H1 (cell line): ENCODE results near the gene PDCL3. TPM values are rescaled to one million over a fixed set of nuclear protein-coding genes. Genes with fewer than 3 reads are reported as not detected.

Source experiments
- CTCF ChIA-PET: fragments of 300-600 bp; sonication (Branson Sonifier 250); formaldehyde crosslinking; loops from one replicate; lab custom pipeline; 2021; ENCODE audit not compliant: partially characterized antibody; lab: Charles Lee
- POLR2A ChIA-PET: fragments of 300-600 bp; sonication (Branson Sonifier 250); formaldehyde crosslinking; loops from one replicate; lab custom pipeline; 2021; ENCODE audit warnings: inconsistent platforms; ENCODE audit not compliant: partially characterized antibody; lab: Charles Lee
- DNase-seq, 2 experiments: peaks; one replicate each; pipeline versions ENCODE4 v3.0.0 to v3.0.0-alpha.2; 2010 to 2022; ENCODE audit warnings: low spot score in 2 of 2, low read depth in 1 of 2, mixed read lengths in 1 of 2
- FAIRE-seq: peaks from 2 replicates; lab custom pipeline; 2011; peaks lifted over from hg19 to GRCh38; lab: Jason Lieb, UNC
- H2AFZ ChIP-seq: 2 replicates; pipeline ENCODE4 v1.8.1; 2012; ENCODE audit warnings: low read length, inconsistent platforms
- H2AK5ac ChIP-seq: 2 replicates; pipeline ENCODE4 v1.6.1; 2013; ENCODE audit warnings: low read depth, low read length
- H2BK120ac ChIP-seq: replicated peaks from 2 replicates; pipeline ENCODE3; 2013; ENCODE audit warnings: low read depth, low read length, inconsistent platforms
- H2BK12ac ChIP-seq: 2 replicates; pipeline ENCODE4 v1.6.1; 2013; ENCODE audit warnings: low read depth, low read length
- H2BK15ac ChIP-seq: 2 replicates; pipeline ENCODE4 v1.6.1; 2013; ENCODE audit warnings: low read length
- H2BK20ac ChIP-seq: 2 replicates; pipeline ENCODE4 v1.6.1; 2013; ENCODE audit warnings: low read length
- H2BK5ac ChIP-seq: 2 replicates; pipeline ENCODE4 v1.6.1; 2013; ENCODE audit warnings: low read depth, low read length
- H3K14ac ChIP-seq: 2 replicates; pipeline ENCODE4 v1.6.1; 2013; ENCODE audit warnings: inconsistent platforms; ENCODE audit not compliant: insufficient read length
- H3K18ac ChIP-seq: 2 replicates; pipeline ENCODE4 v1.6.1; 2013; ENCODE audit warnings: low read length; ENCODE audit errors: extremely low read depth
- H3K23ac ChIP-seq: 2 replicates; pipeline ENCODE4 v1.6.1; 2013; ENCODE audit warnings: inconsistent platforms; ENCODE audit not compliant: insufficient read length
- H3K23me2 ChIP-seq: 2 replicates; pipeline ENCODE4 v1.6.1; 2013; ENCODE audit warnings: low read depth, low read length
- H3K27ac ChIP-seq: 2 replicates; pipeline ENCODE4 v1.6.1; 2011; ENCODE audit warnings: low read depth, low read length, inconsistent platforms
- H3K27me3 ChIP-seq, 4 experiments: replicated peaks in 1 of 4; 1 replicate in 1 of 4; 2 replicates in 3 of 4; pipeline versions ENCODE4 v1.6.1 to v1.8.1; 2011 to 2013; ENCODE audit warnings: low read length in 3 of 4, mild to moderate bottlenecking in 3 of 4, inconsistent platforms in 2 of 4, mixed read lengths in 2 of 4, moderate library complexity in 1 of 4; ENCODE audit not compliant: control insufficient read depth in 3 of 4, insufficient read depth in 3 of 4; ENCODE audit errors: extremely low read depth in 1 of 4
- H3K36me3 ChIP-seq, 4 experiments: 2 replicates each; pipeline versions ENCODE4 v1.6.1 to v1.8.1; 2011 to 2013; ENCODE audit warnings: mild to moderate bottlenecking in 4 of 4, low read length in 3 of 4, moderate library complexity in 2 of 4, control low read depth in 1 of 4, inconsistent platforms in 1 of 4; ENCODE audit not compliant: insufficient read depth in 4 of 4, control insufficient read depth in 2 of 4
- H3K4ac ChIP-seq: replicated peaks from 2 replicates; pipeline ENCODE3; 2013; ENCODE audit warnings: low read length, low read depth, mixed read lengths, inconsistent platforms; ENCODE audit not compliant: insufficient read length
- H3K4me1 ChIP-seq, 4 experiments: replicated peaks in 1 of 4; 1 replicate in 1 of 4; 2 replicates in 3 of 4; pipeline versions ENCODE4 v1.6.1 to v1.8.1; 2011 to 2013; ENCODE audit warnings: low read length in 3 of 4, inconsistent platforms in 2 of 4, mixed read lengths in 1 of 4; ENCODE audit not compliant: insufficient read depth in 4 of 4, control insufficient read depth in 3 of 4
- H3K4me2 ChIP-seq, 2 experiments: 2 replicates each; pipeline versions ENCODE4 v1.6.1 to v1.8.1; 2011 to 2013; ENCODE audit warnings: low read depth in 2 of 2, low read length in 2 of 2, control low read depth in 1 of 2, inconsistent platforms in 1 of 2, mild to moderate bottlenecking in 1 of 2; ENCODE audit not compliant: insufficient read depth in 1 of 2
- H3K4me3 ChIP-seq, 4 experiments: fragments of 200-600, 300-600 bp in 1 of 4; sonication (generic), shearing (Covaris generic), sonication (Bioruptor Twin) in 1 of 4; 2 replicates each; pipeline versions ENCODE4 v1.5.1 to v1.8.1; 2011 to 2016; ENCODE audit warnings: low read length in 4 of 4, low read depth in 3 of 4, control low read depth in 2 of 4, inconsistent platforms in 2 of 4, mild to moderate bottlenecking in 2 of 4, mixed read lengths in 1 of 4, moderate library complexity in 1 of 4; ENCODE audit not compliant: insufficient read depth in 2 of 4; ENCODE audit errors: extremely low read depth in 1 of 4
- H3K56ac ChIP-seq: replicated peaks from 2 replicates; pipeline ENCODE3; 2013; ENCODE audit warnings: low read depth, mild to moderate bottlenecking, mixed read lengths, low read length, inconsistent platforms; ENCODE audit not compliant: insufficient read length
- H3K79me1 ChIP-seq: 2 replicates; pipeline ENCODE4 v1.6.1; 2013; ENCODE audit warnings: low read depth, low read length, control low read depth
- H3K79me2 ChIP-seq, 2 experiments: 2 replicates each; pipeline versions ENCODE4 v1.6.1 to v1.8.1; 2012 to 2013; ENCODE audit warnings: low read length in 2 of 2, mild to moderate bottlenecking in 2 of 2, inconsistent platforms in 1 of 2; ENCODE audit not compliant: insufficient read depth in 2 of 2, control insufficient read depth in 1 of 2
- H3K9ac ChIP-seq, 4 experiments: replicated peaks in 1 of 4; 1 replicate in 1 of 4; 2 replicates in 3 of 4; pipeline versions ENCODE4 v1.6.1 to v1.8.1; 2011 to 2013; ENCODE audit warnings: low read depth in 3 of 4, low read length in 3 of 4, control low read depth in 2 of 4, mild to moderate bottlenecking in 2 of 4, moderate library complexity in 2 of 4, inconsistent platforms in 1 of 4; ENCODE audit errors: extremely low read depth in 1 of 4
- H3K9me3 ChIP-seq, 2 experiments: 2 replicates each; pipeline versions ENCODE4 v1.6.1 to v1.8.1; 2012 to 2013; ENCODE audit warnings: mild to moderate bottlenecking in 2 of 2, moderate library complexity in 2 of 2, control low read depth in 1 of 2, inconsistent platforms in 1 of 2, low read depth in 1 of 2, low read length in 1 of 2, mixed read lengths in 1 of 2; ENCODE audit not compliant: insufficient read depth in 2 of 2
- H4K20me1 ChIP-seq, 2 experiments: replicated peaks in 1 of 2; 2 replicates each; pipeline versions ENCODE3 to v1.8.1; 2011 to 2013; ENCODE audit warnings: inconsistent platforms in 2 of 2, low read length in 2 of 2, mild to moderate bottlenecking in 1 of 2; ENCODE audit not compliant: insufficient read depth in 2 of 2, control insufficient read depth in 1 of 2
- H4K5ac ChIP-seq: 2 replicates; pipeline ENCODE4 v1.6.1; 2013; ENCODE audit warnings: low read length, low read depth, mixed read lengths, inconsistent platforms; ENCODE audit not compliant: insufficient read length
- H4K8ac ChIP-seq: 2 replicates; pipeline ENCODE4 v1.8.0; 2013; ENCODE audit warnings: mild to moderate bottlenecking, moderate library complexity, low read length, inconsistent platforms; ENCODE audit not compliant: insufficient read depth; ENCODE audit errors: extremely low read depth
- H4K91ac ChIP-seq: replicated peaks from 2 replicates; pipeline ENCODE3; 2013; ENCODE audit warnings: low read length, mixed read lengths, inconsistent platforms; ENCODE audit not compliant: insufficient read length
- ZNF274 ChIP-seq: IDR thresholded peaks from 2 replicates; pipeline ENCODE4 v1.7.0; 2012; ENCODE audit warnings: low read length, borderline replicate concordance; ENCODE audit errors: extremely low read depth
- WGBS, 2 experiments: shearing (Covaris generic) in 1 of 2; methylation state at CpG; one replicate each; pipeline versions ENCODE4 v1.1.6 to v1.1.7; 2013 to 2015; ENCODE audit warnings: low lambda C conversion rate in 2 of 2, mixed read lengths in 2 of 2, inconsistent platforms in 1 of 2, low coverage in 1 of 2, missing lambda C conversion rate in 1 of 2; ENCODE audit not compliant: insufficient replicate concordance in 2 of 2, insufficient coverage in 1 of 2, insufficient read length in 1 of 2; ENCODE audit errors: extremely low coverage in 1 of 2, missing lambda C conversion rate in 1 of 2; 5-methylcytosine and 5-hydroxymethylcytosine counted together
- polyA plus RNA-seq, 7 experiments: library from polyadenylated mRNA; depleted of rRNA in 3 of 7; stranded (reverse) in 5 of 7; unstranded in 2 of 7; fragments of >200 nt in 5 of 7; fragments of 200-250 nt in 2 of 7; gene quantifications; 1 replicate in 5 of 7; 2 replicates in 1 of 7; 4 replicates in 1 of 7; pipeline versions ENCODE4 v1.2.1 to v1.2.3, GENCODE V29; 2011 to 2013; ENCODE audit warnings: missing spikeins in 2 of 7, mixed read lengths in 2 of 7
- total RNA-seq: library from RNA; stranded (reverse); fragmentation: NEBNext Ultra II Directional; extraction: Animal tissue kit (Norgen Biotek cat#: 25700); gene quantifications from 2 replicates; pipeline ENCODE4 v1.2.1, GENCODE V29; 2021

Gene PDCL3
- total and polyA plus RNA-seq, 2 of the 8 experiments (the other 6 are each of a cell fraction or from before 2014, with no cell fraction given) = 19.8 to 29.4 TPM

GRCh38 chr2:100596465-100596864 lies 33.7 kb downstream of the PDCL3 start:
- DNase-seq = no peak
- H2BK12ac ChIP-seq = no peak overlapping the region
- WGBS, 2 experiments = 95% methylated on average over 5 of the region's 5 CpGs; no CpG with 5 or more reads in 1 of the 2 experiments
- H3K23ac ChIP-seq = no peak overlapping the region
- no peak for FAIRE-seq
- POLR2A ChIA-PET = interaction anchor here (1.0 to 1.4 kb wide), 2 partner anchors 34 to 405 kb away, joined by 3 read pairs; partner anchors contain the start of genes PDCL3 and RPL31
- H2BK15ac ChIP-seq = no peak overlapping the region
- no peaks in the 10 kb centered on the region for H3K9me3 ChIP-seq
- no peak overlapping the region for H4K91ac ChIP-seq
- H3K14ac ChIP-seq = no peak overlapping the region
- H3K56ac ChIP-seq = no peak overlapping the region
- H2AFZ ChIP-seq = no peak overlapping the region
- no peak overlapping the region for H4K8ac ChIP-seq
- TF ChIP-seq ZNF274 = no peak
- TF ChIP-seq, all 59 proteins: peak for 0
- H3K27me3 ChIP-seq = no peaks in the 10 kb centered on the region
- no peak overlapping the region for H3K4ac ChIP-seq
- no peaks in the 10 kb centered on the region for H3K36me3 ChIP-seq
- no peak overlapping the region for H3K4me3 ChIP-seq
- no peak overlapping the region for H3K9ac ChIP-seq
- H4K5ac ChIP-seq = no peak overlapping the region
- H3K27ac ChIP-seq = no peak overlapping the region
- H3K4me1 ChIP-seq = no peaks in the 10 kb centered on the region
- H2BK120ac ChIP-seq = no peak overlapping the region
- no peaks in the 10 kb centered on the region for H3K79me2 ChIP-seq
- H2BK5ac ChIP-seq = no peak overlapping the region
- no peaks in the 10 kb centered on the region for H3K23me2 ChIP-seq
- H3K79me1 ChIP-seq = no peaks in the 10 kb centered on the region
- no peak overlapping the region for H3K18ac ChIP-seq
- CTCF ChIA-PET = interaction anchor here (0.6 to 1.2 kb wide), 5 partner anchors 10 to 416 kb away, joined by 3 to 4 read pairs (median 3); no protein-coding TSS in a partner anchor
- H4K20me1 ChIP-seq = no peaks in the 10 kb centered on the region
- no peak overlapping the region for H2AK5ac ChIP-seq
- no peak overlapping the region for H2BK20ac ChIP-seq
- H3K4me2 ChIP-seq = no peak overlapping the region
